Left ventricle myocardium superior (tissue), 1 donor: Measurements from ENCODE around the gene ENTPD2. TPM values are rescaled to one million over a fixed set of nuclear protein-coding genes. Genes with fewer than 3 reads are reported as not detected.
"Not testable (repeated sequence)": the region's sequence is repeated elsewhere in the genome, so short reads cannot be mapped to it uniquely, and the experiment has no call there.

Experiments used
- ATAC-seq: fragments of 200-7000 bp; cut with Tn5 transposase; one replicate; pipeline ENCODE4 v1.9.1; 2020; ENCODE audit warnings: mild to moderate bottlenecking, moderate library complexity
- DNase-seq: peaks from one replicate; pipeline ENCODE4 v3.0.0-alpha.2; 2020
- intact Hi-C: fragments of 100-400 bp; cut with micrococcal nuclease; formaldehyde crosslinking; loops from one replicate; pipeline ENCODE4 v1.11.0; 2022
- total RNA-seq: library from RNA; stranded (reverse); fragmentation: NEBNext Ultra II Directional; extraction: Animal tissue kit (Norgen Biotek cat#: 25700); gene quantifications from one replicate; pipeline ENCODE4 v1.2.1, GENCODE V29; 2021
- donor health status: DM: no; HTN: yes; CAD: no; lungs with severe emphysema.

Gene ENTPD2
- total RNA-seq, 1 donor from 2014 or later: 2.1 TPM

GRCh38 chr9:137009938-137010732 lies 43.7 kb downstream of the ENTPD2 start:
- DNase-seq (no peak), ATAC-seq (no peak)
- intact Hi-C loops: no loop called here

DNA sequence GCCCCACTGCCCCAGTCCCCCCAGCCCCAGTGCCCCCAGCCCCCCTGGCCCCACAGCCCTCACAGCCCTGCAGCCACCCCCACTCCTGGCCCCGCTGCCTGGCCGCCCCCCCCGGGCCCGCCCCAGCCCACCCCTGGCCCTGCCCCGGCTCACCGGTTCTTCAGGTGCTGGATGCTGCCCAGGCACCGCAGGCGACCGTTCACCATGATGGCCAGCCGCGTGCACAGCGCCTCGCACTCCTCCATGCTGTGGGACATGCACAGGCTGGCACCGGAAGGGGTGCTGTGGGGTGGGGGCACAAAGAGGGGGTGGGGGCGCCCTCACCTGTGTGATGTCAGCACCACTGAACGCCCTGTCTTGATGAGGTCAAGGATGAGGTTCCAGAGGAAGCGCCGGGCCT lies 44.6 kb downstream of the ENTPD2 start:
- no peak for ATAC-seq
- DNase-seq: no peak
- intact Hi-C loops: no loop called here

GRCh38 chr9:137008312-137008711 lies 45.5 kb downstream of the ENTPD2 start:
- no peak for DNase-seq
- intact Hi-C loops: no loop called here

GRCh38 chr9:137007816-137008270 lies 46.0 kb downstream of the ENTPD2 start:
- intact Hi-C loops: no loop called here
- DNase-seq (no peak), ATAC-seq (no peak)

More at GRCh38 chr9:137008312-137008711, 45.5 kb downstream of the ENTPD2 start:
- ATAC-seq: no peak

- intact Hi-C loops: no loop called here
- ATAC-seq: peak; percentile 12
- DNase-seq: no peak
Measured at GRCh38 chr9:137007108-137007815, 46.6 kb downstream of the ENTPD2 start.

DNA sequence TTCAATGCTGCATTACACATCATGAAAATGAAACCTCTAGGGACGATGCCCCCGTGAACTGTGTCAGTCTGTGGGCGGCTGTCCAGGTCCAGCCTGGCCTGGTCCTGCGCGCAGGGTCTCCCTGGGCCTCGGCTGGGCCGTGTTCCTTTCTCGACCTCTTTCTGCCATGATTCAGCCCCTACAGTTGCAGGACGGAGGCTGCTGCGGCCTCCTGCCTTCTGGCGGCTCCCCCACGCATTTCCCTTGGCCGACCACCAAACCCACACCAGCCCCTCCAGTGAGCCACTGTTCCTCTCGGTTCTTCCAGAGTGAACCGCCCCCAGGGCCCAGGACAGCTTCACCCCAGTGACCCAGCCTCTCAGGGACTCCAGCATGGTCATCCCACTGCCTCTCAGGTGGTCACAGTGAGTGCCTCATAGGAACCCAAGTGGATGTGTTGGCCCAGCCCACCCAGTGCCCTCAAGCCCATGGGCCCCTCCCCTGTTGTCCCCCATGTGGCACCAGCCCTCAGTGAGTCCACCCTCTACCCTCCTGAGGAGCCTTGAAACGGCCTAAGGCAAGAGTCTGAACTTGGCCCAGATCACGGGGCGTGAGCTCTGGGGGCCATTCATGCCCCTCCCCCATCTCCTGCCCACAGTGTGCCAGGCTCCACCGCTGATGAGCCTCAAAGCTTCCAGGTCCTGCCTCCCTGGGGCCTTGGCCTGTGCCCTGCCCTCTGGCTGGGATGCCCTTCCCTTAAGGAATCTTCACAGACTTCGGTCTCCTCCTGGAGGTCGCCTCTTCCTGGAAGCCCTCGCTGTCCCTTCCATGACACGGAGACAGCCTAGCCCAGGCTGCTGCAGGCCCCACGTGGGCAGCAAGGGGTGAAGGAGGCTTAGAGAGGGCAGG lies 47.5 kb downstream of the ENTPD2 start:
- intact Hi-C loops: no loop called here
- DNase-seq: no peak
- no peak for ATAC-seq

DNA sequence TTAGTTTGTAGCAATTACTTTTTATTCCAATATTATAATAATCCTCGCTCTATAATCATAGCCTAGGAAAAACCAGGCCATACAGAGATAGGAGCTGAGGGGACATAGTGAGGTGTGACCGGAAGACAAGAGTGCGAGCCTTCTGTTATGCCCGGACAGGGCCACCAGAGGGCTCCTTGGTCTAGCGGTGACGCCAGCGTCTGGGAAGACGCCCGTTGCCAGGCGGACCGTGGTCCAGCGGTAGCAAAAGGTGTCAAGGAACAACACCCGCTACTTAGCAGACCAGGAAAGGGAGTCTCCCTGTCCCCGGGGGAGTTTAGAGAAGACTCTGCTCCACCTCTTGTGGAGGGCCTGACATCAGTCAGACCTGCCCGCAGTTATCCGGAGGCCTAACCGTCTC lies 49.6 kb downstream of the ENTPD2 start:
- ATAC-seq, DNase-seq, intact Hi-C loops: not testable (repeated sequence)

DNA sequence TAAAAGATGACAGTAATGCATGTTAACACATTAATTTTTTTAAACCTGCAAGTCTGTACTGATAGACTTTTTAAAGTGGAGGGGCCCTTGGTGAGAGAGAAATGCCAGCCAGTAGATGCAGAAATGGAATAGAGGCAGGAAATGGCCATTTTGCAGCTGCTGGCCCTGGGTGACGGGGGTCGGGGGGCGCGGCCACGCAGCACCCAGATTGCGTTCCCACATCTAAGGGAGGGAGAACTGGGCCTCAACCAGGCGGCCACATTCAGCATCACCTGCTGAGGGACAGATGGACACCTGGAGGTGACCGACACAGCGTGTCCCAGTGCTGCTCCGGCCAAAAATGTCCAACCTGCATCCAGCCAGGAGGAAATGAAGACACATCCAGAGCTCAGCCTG lies 51.2 kb downstream of the ENTPD2 start:
- intact Hi-C loops: no loop called here
- ATAC-seq (no peak), DNase-seq (no peak)

DNA sequence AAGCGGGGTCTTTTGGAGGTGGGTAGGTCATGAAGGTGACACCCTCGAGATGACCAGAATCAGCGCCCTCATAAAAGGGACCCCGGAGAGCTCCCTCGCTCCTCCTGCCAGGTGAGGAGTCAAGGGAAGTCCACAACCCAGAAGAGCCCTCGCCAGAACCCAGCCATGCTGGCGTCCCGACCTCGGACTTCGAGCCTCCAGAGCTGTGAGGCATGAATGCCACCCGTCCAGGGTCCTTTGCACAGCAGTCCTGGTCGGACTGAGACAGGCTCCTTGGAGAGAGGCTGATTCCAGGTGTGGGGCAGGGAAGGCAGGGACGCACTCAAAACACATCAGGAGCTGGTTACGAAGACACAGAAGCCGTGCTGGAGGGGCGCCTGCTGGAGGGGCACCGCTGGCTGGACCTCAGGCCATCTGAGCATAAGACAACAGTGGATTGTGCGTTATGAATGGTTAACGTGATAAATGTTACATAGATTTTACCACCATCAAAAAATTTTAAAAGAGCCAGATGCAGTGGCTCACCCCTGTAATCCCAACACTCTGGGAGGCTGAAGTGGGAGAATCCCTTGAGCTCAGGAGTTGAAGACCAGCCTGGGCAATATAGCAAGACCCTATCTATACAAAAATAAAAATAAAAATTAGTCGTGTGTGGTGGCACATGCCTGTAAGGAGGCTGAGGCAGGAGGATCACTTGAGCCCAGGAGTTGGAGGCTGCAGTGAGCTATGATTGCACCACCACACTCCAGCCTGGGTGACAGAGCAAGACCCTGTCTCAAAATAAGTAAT lies 51.8 kb downstream of the ENTPD2 start:
- intact Hi-C loops: no loop called here
- no peak for DNase-seq
- no peak for ATAC-seq

DNA sequence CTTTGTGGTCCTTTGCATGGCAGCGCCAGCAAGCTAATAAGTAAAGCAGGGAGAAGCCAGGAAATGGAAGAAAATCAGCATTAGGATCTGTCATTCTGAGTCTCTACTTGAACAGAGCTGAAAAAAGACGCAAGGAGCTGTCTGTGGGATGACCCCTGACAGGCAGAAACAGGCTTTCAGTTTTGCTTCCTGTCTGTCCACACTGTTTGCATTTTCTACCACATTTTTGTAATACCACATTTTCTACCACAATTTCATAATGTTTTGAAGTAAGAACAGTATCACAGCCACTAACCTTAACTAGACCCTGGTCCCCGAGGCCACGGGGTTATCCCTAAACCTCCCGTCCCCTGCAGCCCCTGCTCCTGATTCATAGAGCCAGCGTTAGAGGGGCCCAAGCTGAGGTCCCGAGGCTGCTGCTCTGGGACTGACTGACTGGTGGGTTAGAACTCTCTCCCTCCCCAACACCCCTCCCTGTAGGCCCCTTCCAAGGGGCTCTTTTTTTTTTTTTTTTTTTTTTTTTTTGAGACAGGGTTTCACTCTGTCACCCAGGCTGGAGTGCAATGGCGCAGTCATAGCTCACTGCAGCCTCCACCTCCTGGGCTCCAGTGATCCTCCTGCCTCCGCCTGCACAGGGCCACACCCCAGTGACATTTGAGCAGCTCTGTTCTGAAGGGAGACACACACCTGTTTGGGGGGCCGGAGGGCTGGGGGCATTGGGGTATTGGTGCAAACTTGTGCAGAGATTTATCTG lies 53.5 kb downstream of the ENTPD2 start:
- ATAC-seq (no peak), DNase-seq (no peak)
- intact Hi-C loops: no loop called here

Other genes starting within 250 kb of the ENTPD2 start
- 73.0 TPM for gene RABL6, start 246.1 kb downstream of the ENTPD2 start, total RNA-seq
- gene AJM1, start 211.6 kb downstream of the ENTPD2 start, total RNA-seq: 9.1 TPM
- 357 TPM for gene PHPT1, start 204.7 kb downstream of the ENTPD2 start, total RNA-seq
- 12.9 TPM for gene MAMDC4, start 201.7 kb downstream of the ENTPD2 start, total RNA-seq
- 354 TPM for gene EDF1, start 187.8 kb downstream of the ENTPD2 start, total RNA-seq
- 11.4 TPM for gene TRAF2, start 167.5 kb downstream of the ENTPD2 start, total RNA-seq
- gene FBXW5, start 109.3 kb downstream of the ENTPD2 start, total RNA-seq: 162 TPM
- gene C8G, start 108.8 kb downstream of the ENTPD2 start, total RNA-seq: 2.2 TPM
- 3.6 TPM for gene LCN12, start 101.8 kb downstream of the ENTPD2 start, total RNA-seq
- 5,424 TPM for gene PTGDS, start 76.6 kb downstream of the ENTPD2 start, total RNA-seq
- gene LCNL1, start 71.1 kb downstream of the ENTPD2 start, total RNA-seq: 18.3 TPM
- gene PAXX, start 61.6 kb downstream of the ENTPD2 start, total RNA-seq: 23.9 TPM
- 1.7 TPM for gene CLIC3, start 57.5 kb downstream of the ENTPD2 start, total RNA-seq
- gene ABCA2, start 25.8 kb downstream of the ENTPD2 start, total RNA-seq: 33.8 TPM
- 0.17 TPM for gene FUT7, start 22.0 kb downstream of the ENTPD2 start, total RNA-seq
- 59.0 TPM for gene NPDC1, start 7.9 kb downstream of the ENTPD2 start, total RNA-seq
- 0.12 TPM for gene SAPCD2, start 16.5 kb upstream of the ENTPD2 start, total RNA-seq
- 12.6 TPM for gene UAP1L1, start 23.5 kb upstream of the ENTPD2 start, total RNA-seq
- 21.4 TPM for gene MAN1B1, start 32.9 kb upstream of the ENTPD2 start, total RNA-seq
- 155 TPM for gene DPP7, start 60.7 kb upstream of the ENTPD2 start, total RNA-seq
- not detected for gene GRIN1, start 85.1 kb upstream of the ENTPD2 start, total RNA-seq
- gene LRRC26, start 116.0 kb upstream of the ENTPD2 start, total RNA-seq: not detected
- gene TMEM210, start 118.0 kb upstream of the ENTPD2 start, total RNA-seq: not detected
- 38.2 TPM for gene ANAPC2, start 134.5 kb upstream of the ENTPD2 start, total RNA-seq
- gene SSNA1, start 134.6 kb upstream of the ENTPD2 start, total RNA-seq: 77.7 TPM
- 21.7 TPM for gene TPRN, start 146.7 kb upstream of the ENTPD2 start, total RNA-seq
- 43.3 TPM for gene TMEM203, start 151.6 kb upstream of the ENTPD2 start, total RNA-seq
- gene NDOR1, start 151.6 kb upstream of the ENTPD2 start, total RNA-seq: 5.7 TPM
- 29.7 TPM for gene RNF208, start 168.2 kb upstream of the ENTPD2 start, total RNA-seq
- gene CYSRT1, start 171.1 kb upstream of the ENTPD2 start, total RNA-seq: not detected
- gene RNF224, start 173.4 kb upstream of the ENTPD2 start, total RNA-seq: not detected
- not detected for gene SLC34A3, start 176.8 kb upstream of the ENTPD2 start, total RNA-seq
- gene TUBB4B, start 187.2 kb upstream of the ENTPD2 start, total RNA-seq: 439 TPM
- 0.69 TPM for gene STPG3, start 197.2 kb upstream of the ENTPD2 start, total RNA-seq
- gene NELFB, start 201.3 kb upstream of the ENTPD2 start, total RNA-seq: 43.6 TPM
- 19.3 TPM for gene TOR4A, start 223.7 kb upstream of the ENTPD2 start, total RNA-seq
- 4.0 TPM for gene NRARP, start 248.2 kb upstream of the ENTPD2 start, total RNA-seq